DMS53 treated with DMSO at 0.1 percent for 48 hours (cell line): ENCODE measurements around the gene PTPRN.

Experiments
- DNase-seq: peaks from one replicate; lab custom pipeline; 2025; ENCODE audit not compliant: unreplicated experiment; lab: John Stamatoyannopoulos, UW

PTPRN gene

GRCh38 chr2:219308142-219309101, 779 bp downstream of the PTPRN start:
- peak; percentile 33 for DNase-seq

GRCh38 chr2:219306047-219306446, 3.2 kb downstream of the PTPRN start:
- DNase-seq: no peak

GRCh38 chr2:219304223-219304622, 5.0 kb downstream of the PTPRN start:
- DNase-seq: no peak

- DNase-seq: no peak
These were observed 6.7 kb downstream of the PTPRN start for GRCh38 chr2:219302412-219302968.

GRCh38 chr2:219300022-219300421, 9.2 kb downstream of the PTPRN start:
- no peak for DNase-seq

GRCh38 chr2:219299372-219299760, 9.8 kb downstream of the PTPRN start:
- no peak for DNase-seq

- DNase-seq: peak; percentile 55
These were observed 10.3 kb downstream of the PTPRN start for GRCh38 chr2:219298759-219299371.

- no peak for DNase-seq
These were observed 11.3 kb downstream of the PTPRN start for GRCh38 chr2:219297766-219298456.

- DNase-seq: no peak
These were observed 12.4 kb downstream of the PTPRN start for GRCh38 chr2:219296631-219297391.

- DNase-seq: no peak
These were observed 13.1 kb downstream of the PTPRN start for GRCh38 chr2:219296142-219296541.

- peak; percentile 77 for DNase-seq
These were observed 14.5 kb downstream of the PTPRN start for GRCh38 chr2:219294356-219295351.

GRCh38 chr2:219293736-219294231, 15.4 kb downstream of the PTPRN start:
- DNase-seq: no peak

- DNase-seq: no peak
These were observed 16.6 kb downstream of the PTPRN start for GRCh38 chr2:219292616-219293015.

- no peak for DNase-seq
These were observed 17.2 kb downstream of the PTPRN start for GRCh38 chr2:219291910-219292490.

- DNase-seq: no peak
These were observed 17.8 kb downstream of the PTPRN start for GRCh38 chr2:219291394-219291793.

- DNase-seq: no peak
These were observed 18.6 kb downstream of the PTPRN start for GRCh38 chr2:219290381-219291171.

GRCh38 chr2:219289537-219290361, 19.5 kb downstream of the PTPRN start:
- DNase-seq: no peak
